ENCODE measurements around the gene NCKAP1.

DNA sequence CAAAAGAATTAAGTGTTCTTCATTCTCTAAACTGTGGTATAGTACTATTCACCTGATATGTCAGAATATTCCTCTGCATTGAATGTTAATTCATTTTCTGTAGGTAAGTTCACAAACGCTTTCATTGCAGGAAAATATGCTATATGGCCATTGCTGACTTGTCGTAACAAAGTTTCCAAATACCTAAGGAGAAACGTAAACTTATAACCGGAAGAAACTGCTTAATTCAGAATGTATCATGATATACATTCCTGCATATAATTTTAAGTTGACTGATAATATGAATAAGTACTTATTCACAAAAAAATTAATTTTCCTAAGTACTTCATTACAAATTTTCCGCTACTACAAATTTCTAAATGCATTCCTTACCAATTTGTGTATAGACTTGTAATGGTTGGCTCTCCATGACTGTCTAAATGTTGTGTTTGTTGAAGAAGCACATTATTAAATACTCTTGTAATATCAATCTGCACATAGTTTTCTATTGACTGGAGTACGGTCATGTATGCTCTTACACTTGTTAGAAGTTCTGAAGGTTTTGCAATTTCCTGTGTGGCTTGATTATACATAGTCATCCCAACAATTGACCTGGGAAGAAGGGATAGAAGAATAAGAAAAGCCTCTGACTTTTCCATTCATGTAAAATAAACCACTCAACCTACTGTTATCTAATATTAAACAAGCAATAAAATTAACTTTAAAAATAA is 85.4 kb downstream of the NCKAP1 start:
- TF ChIP-seq, protein P1, sequence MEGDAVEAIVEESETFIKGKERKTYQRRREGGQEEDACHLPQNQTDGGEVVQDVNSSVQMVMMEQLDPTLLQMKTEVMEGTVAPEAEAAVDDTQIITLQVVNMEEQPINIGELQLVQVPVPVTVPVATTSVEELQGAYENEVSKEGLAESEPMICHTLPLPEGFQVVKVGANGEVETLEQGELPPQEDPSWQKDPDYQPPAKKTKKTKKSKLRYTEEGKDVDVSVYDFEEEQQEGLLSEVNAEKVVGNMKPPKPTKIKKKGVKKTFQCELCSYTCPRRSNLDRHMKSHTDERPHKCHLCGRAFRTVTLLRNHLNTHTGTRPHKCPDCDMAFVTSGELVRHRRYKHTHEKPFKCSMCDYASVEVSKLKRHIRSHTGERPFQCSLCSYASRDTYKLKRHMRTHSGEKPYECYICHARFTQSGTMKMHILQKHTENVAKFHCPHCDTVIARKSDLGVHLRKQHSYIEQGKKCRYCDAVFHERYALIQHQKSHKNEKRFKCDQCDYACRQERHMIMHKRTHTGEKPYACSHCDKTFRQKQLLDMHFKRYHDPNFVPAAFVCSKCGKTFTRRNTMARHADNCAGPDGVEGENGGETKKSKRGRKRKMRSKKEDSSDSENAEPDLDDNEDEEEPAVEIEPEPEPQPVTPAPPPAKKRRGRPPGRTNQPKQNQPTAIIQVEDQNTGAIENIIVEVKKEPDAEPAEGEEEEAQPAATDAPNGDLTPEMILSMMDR (IDR thresholded peaks at IDR 0.05) = no peak
- TF ChIP-seq POLR2AphosphoS5 (IDR thresholded peaks at IDR 0.05) = no peak

Data from gastroesophageal sphincter (tissue), 3 donors.